Keratinocyte (primary cell): Measurements from ENCODE around the gene CYP26C1. TPM values are rescaled to one million over a fixed set of nuclear protein-coding genes. Genes with fewer than 3 reads are reported as not detected.

ENCODE experiments used
- DNase-seq: peaks from one replicate; pipeline ENCODE4 v3.0.0-alpha.2; 2011; ENCODE audit warnings: low read depth, missing footprints, low spot score
- FAIRE-seq: peaks from 2 replicates; lab custom pipeline; 2011; peaks lifted over from hg19 to GRCh38; lab: Jason Lieb, UNC
- H2AFZ ChIP-seq: 2 replicates; pipeline ENCODE4 v1.6.0; 2012; ENCODE audit warnings: low read length, control low read depth, inconsistent platforms; ENCODE audit not compliant: control insufficient read depth
- H3K27ac ChIP-seq: 2 replicates; pipeline ENCODE4 v1.5.1; 2011; ENCODE audit warnings: low read length; ENCODE audit not compliant: control insufficient read depth, insufficient read depth
- H3K27me3 ChIP-seq: 3 replicates; pipeline ENCODE4 v1.6.0; 2011; ENCODE audit warnings: low read length; ENCODE audit not compliant: control insufficient read depth, insufficient read depth; ENCODE audit errors: extremely low read depth
- H3K36me3 ChIP-seq, 2 experiments: 2 replicates in 1 of 2; 3 replicates in 1 of 2; pipeline ENCODE4 v1.5.1; 2011; ENCODE audit warnings: low read length in 2 of 2, mild to moderate bottlenecking in 1 of 2; ENCODE audit not compliant: control insufficient read depth in 2 of 2, insufficient read depth in 2 of 2; ENCODE audit errors: extremely low read depth in 1 of 2
- H3K4me1 ChIP-seq: 3 replicates; pipeline ENCODE4 v1.5.1; 2011; ENCODE audit warnings: low read length; ENCODE audit not compliant: control insufficient read depth, insufficient read depth; ENCODE audit errors: extremely low read depth
- H3K4me2 ChIP-seq: 3 replicates; pipeline ENCODE4 v1.6.0; 2011; ENCODE audit warnings: low read depth, low read length; ENCODE audit not compliant: control insufficient read depth, insufficient read depth; ENCODE audit errors: extremely low read depth
- H3K4me3 ChIP-seq, 3 experiments: fragments of 200-600 bp in 1 of 3; sonication (generic) in 1 of 3; 2 replicates in 2 of 3; 3 replicates in 1 of 3; pipeline ENCODE4 v1.5.1; 2011 to 2016; ENCODE audit warnings: low read length in 3 of 3, mild to moderate bottlenecking in 3 of 3, control low read depth in 2 of 3, inconsistent platforms in 1 of 3, low read depth in 1 of 3, mixed read lengths in 1 of 3, mixed run types in 1 of 3, moderate library complexity in 1 of 3; ENCODE audit not compliant: control insufficient read depth in 2 of 3, insufficient read depth in 2 of 3; ENCODE audit errors: extremely low read depth in 1 of 3
- H3K79me2 ChIP-seq: 2 replicates; pipeline ENCODE4 v1.6.0; 2012; ENCODE audit warnings: low read length; ENCODE audit not compliant: control insufficient read depth, insufficient read depth
- H3K9ac ChIP-seq: 3 replicates; pipeline ENCODE4 v1.6.0; 2011; ENCODE audit warnings: low read length; ENCODE audit not compliant: control insufficient read depth, insufficient read depth; ENCODE audit errors: extremely low read depth
- H3K9me1 ChIP-seq: 3 replicates; pipeline ENCODE4 v1.6.0; 2011; ENCODE audit warnings: low read length; ENCODE audit not compliant: control insufficient read depth, insufficient read depth; ENCODE audit errors: extremely low read depth
- H3K9me3 ChIP-seq: 2 replicates; pipeline ENCODE4 v1.5.1; 2012; ENCODE audit warnings: low read depth, low read length; ENCODE audit not compliant: control insufficient read depth
- H4K20me1 ChIP-seq: 3 replicates; pipeline ENCODE4 v1.6.0; 2011; ENCODE audit warnings: low read length; ENCODE audit not compliant: control insufficient read depth, insufficient read depth; ENCODE audit errors: extremely low read depth
- EZH2 ChIP-seq: IDR thresholded peaks from one replicate; pipeline ENCODE4 v1.6.1; 2012; ENCODE audit warnings: inconsistent platforms, mild to moderate bottlenecking, low read length, moderate library complexity
- dilution Hi-C: fragments of 300-500 bp; cut with MboI; formaldehyde crosslinking; loops from one replicate; pipeline ENCODE4 v1.7.0; 2020; ENCODE audit warnings: low sequenced_read_pairs; ENCODE audit not compliant: extremely low pct_ligation_motif_present
- polyA plus RNA-seq, 5 experiments: library from polyadenylated mRNA; depleted of rRNA in 3 of 5; stranded (reverse) in 3 of 5; stranded (forward) in 1 of 5; unstranded in 1 of 5; fragments of >200 nt; gene quantifications; 1 replicate in 1 of 5; 2 replicates in 3 of 5; 3 replicates in 1 of 5; pipeline versions ENCODE4 v1.2.1 to v1.2.3, GENCODE V29; 2011 to 2012; ENCODE audit warnings: missing spikeins in 2 of 5, low read depth in 1 of 5, low replicate concordance in 1 of 5
- TF ChIP-seq, protein P1 (sequence below), 3 experiments: IDR thresholded peaks in 1 of 3; conservative IDR thresholded peaks in 1 of 3; optimal IDR thresholded peaks in 1 of 3; 2 replicates in 2 of 3; 3 replicates in 1 of 3; pipeline versions ENCODE3 to v1.5.1; 2011; ENCODE audit warnings: low read length in 3 of 3, mild to moderate bottlenecking in 3 of 3, moderate library complexity in 2 of 3, control low read depth in 1 of 3, inconsistent platforms in 1 of 3; ENCODE audit not compliant: insufficient read depth in 2 of 3; ENCODE audit errors: extremely low read depth in 1 of 3

The CYP26C1 gene
- polyA plus RNA-seq, 1 donor (not counting 4 experiments of a cell fraction or from before 2014, with no cell fraction given) = not detected

DNA sequence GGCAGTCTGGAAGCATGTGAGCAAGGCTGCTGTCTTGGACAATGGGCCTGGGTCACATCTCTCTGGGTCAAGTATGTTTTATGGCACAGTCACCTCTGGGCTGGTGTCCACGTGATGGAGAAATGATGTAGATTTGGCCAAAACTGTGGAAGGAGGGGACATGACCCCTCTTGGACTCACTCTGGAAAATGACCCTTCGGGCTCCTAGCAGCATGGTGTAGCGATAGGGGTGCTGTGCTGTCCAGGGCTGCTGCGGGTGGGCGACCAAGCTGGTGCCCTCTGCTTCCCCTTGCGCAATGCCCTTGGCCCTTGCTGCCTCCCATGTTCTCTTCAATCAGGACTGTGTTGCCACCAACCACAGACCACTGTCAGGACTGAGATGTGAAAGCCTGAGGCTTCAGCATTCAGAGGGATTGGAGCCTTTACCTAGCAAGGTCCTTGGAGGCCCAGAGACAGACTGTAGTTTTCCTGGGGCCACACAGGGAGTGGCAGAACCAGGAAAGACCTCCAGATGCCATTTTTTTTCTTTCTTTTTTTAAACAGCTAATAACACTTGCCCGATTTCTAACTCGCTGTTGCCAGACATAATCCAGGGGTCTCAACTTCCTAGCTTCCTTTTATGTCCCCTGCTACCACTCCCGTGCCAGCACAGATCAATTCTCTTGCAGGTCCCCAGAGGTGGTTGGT lies 19.2 kb downstream of the CYP26C1 start:
- Histone ChIP-seq H3K9me3 (no peaks in the 10 kb centered on the region), H3K4me3 (peak overlapping the region in 1 of 3 experiments; percentile 19), H3K9ac (no peak overlapping the region), H3K27ac (no peak overlapping the region), H3K4me2 (no peak overlapping the region), H3K9me1 (no peaks in the 10 kb centered on the region), H3K36me3 (no peaks in the 10 kb centered on the region), H3K4me1 (no peaks in the 10 kb centered on the region), H3K27me3 (peaks cover 48% of the 10 kb centered on the region), H4K20me1 (no peaks in the 10 kb centered on the region), H3K79me2 (no peaks in the 10 kb centered on the region), H2AFZ (no peak overlapping the region)
- dilution Hi-C loops = no loop called here
- no peak for DNase-seq
- TF ChIP-seq EZH2 = no peak
- TF ChIP-seq, protein P1, sequence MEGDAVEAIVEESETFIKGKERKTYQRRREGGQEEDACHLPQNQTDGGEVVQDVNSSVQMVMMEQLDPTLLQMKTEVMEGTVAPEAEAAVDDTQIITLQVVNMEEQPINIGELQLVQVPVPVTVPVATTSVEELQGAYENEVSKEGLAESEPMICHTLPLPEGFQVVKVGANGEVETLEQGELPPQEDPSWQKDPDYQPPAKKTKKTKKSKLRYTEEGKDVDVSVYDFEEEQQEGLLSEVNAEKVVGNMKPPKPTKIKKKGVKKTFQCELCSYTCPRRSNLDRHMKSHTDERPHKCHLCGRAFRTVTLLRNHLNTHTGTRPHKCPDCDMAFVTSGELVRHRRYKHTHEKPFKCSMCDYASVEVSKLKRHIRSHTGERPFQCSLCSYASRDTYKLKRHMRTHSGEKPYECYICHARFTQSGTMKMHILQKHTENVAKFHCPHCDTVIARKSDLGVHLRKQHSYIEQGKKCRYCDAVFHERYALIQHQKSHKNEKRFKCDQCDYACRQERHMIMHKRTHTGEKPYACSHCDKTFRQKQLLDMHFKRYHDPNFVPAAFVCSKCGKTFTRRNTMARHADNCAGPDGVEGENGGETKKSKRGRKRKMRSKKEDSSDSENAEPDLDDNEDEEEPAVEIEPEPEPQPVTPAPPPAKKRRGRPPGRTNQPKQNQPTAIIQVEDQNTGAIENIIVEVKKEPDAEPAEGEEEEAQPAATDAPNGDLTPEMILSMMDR (optimal IDR thresholded peaks at IDR 0.05 in 1 of 3, IDR thresholded peaks at IDR 0.05 in 1 of 3, conservative IDR thresholded peaks at IDR 0.05 in 1 of 3; ENCODE audit: extremely low read depth in 1 of 3, insufficient read depth in 2 of 3, low read length in 3 of 3) = no peak
- FAIRE-seq = no peak

DNA sequence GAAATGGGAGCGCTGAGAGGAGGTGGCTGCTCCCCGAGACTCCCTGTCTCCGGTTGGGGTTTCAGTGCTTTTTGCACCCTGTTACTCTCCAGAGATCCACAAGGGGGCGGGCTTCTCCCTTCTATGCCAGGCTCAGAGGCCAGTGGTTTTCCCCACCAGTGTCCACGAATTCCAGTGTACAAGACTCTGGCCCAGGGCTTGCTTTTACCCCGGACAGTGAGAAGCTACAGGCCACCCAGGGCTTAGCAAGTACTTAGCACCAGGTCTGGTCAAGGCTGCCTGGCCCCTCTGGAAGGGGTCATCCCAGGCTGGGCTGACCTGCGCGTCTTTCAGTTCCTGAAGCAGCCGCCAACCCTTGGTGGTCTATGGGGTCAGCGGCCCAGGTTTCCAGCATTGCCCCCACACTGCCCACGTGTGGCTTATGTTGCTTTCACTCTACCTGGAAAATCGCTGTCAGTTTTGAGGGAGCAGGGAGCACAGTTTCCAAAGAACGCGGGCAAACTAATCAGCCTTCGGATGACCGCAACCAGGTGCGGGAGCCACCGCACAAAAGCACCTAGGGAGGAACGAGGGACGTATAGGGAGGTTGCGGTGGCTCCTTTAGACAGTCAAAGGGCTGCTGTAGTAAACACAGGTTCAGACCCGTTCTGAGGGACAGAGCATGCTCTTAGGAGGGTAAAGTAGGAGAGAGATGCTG lies 19.9 kb downstream of the CYP26C1 start:
- no peaks in the 10 kb centered on the region for H3K9me1 ChIP-seq
- H3K4me2 ChIP-seq = no peak overlapping the region
- no peaks in the 10 kb centered on the region for H3K9me3 ChIP-seq
- H3K9ac ChIP-seq = no peak overlapping the region
- DNase-seq (peak; percentile 7), FAIRE-seq (no peak)
- H3K4me1 ChIP-seq = no peaks in the 10 kb centered on the region
- H3K4me3 ChIP-seq = peak overlapping the region in 1 of 3 experiments; percentile 19
- H3K27ac ChIP-seq = no peak overlapping the region
- no peaks in the 10 kb centered on the region for H3K79me2 ChIP-seq
- dilution Hi-C loops = no loop called here
- no peak for TF ChIP-seq EZH2
- TF ChIP-seq, protein P1 (optimal IDR thresholded peaks at IDR 0.05 in 1 of 3, IDR thresholded peaks at IDR 0.05 in 1 of 3, conservative IDR thresholded peaks at IDR 0.05 in 1 of 3; ENCODE audit: extremely low read depth in 1 of 3, insufficient read depth in 2 of 3, low read length in 3 of 3) = peak; percentile 76 to 81 (median 80)
- no peaks in the 10 kb centered on the region for H4K20me1 ChIP-seq
- no peak overlapping the region for H2AFZ ChIP-seq
- peaks cover 41% of the 10 kb centered on the region for H3K27me3 ChIP-seq
- H3K36me3 ChIP-seq = no peaks in the 10 kb centered on the region
